Left forelimb (tissue), 1 donor: Measurements from ENCODE around the gene PGLYRP3.

Experiments used
- DNase-seq: peaks from one replicate; pipeline ENCODE4 v3.0.0-alpha.2; 2018; ENCODE audit warnings: low spot score

PGLYRP3 gene

GRCh38 chr1:153312570-153313186 lies at the start of gene PGLYRP3:
TSS of gene PGLYRP3 (minus strand) at chr1:153312952. CDS start at chr1:153310665, 2,287 bp downstream.
- DNase-seq, result no peak

DNA sequence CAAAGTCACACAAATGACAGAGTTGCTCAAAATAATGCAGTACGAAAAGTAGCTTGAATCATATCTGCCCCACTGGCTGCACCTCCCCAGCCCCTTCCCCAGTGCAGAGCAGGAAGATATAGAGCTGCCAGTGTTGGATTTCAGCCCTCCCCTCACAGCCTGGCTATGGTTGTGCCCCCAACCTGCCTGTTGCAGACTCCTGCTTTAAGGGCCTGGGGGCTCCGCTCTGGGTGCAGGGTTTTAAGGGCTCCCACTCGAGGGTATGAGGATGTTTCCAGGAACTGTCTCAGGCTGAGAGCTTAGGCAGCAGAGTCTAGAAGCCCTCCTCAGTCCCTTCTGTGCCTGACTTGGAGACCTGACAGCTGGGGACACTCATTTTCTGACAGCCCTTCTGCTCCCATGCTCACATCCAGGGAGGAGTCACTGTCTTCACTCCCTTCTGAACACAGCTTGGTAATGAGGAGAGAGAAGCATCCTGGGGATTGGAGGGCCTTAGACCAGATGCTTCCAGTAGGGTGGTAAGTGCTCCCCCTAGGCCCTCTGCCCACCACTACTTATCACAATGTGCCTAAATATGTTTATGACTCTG lies 49.5 kb upstream of the PGLYRP3 start:
- no peak for DNase-seq

- peak; percentile 14 for DNase-seq
Observed at GRCh38 chr1:153361480-153362109, 48.8 kb upstream of the PGLYRP3 start.

GRCh38 chr1:153360592-153361479 lies 48.1 kb upstream of the PGLYRP3 start:
- no peak for DNase-seq

- no peak for DNase-seq
Observed at GRCh38 chr1:153360190-153360589, 47.4 kb upstream of the PGLYRP3 start.

DNA sequence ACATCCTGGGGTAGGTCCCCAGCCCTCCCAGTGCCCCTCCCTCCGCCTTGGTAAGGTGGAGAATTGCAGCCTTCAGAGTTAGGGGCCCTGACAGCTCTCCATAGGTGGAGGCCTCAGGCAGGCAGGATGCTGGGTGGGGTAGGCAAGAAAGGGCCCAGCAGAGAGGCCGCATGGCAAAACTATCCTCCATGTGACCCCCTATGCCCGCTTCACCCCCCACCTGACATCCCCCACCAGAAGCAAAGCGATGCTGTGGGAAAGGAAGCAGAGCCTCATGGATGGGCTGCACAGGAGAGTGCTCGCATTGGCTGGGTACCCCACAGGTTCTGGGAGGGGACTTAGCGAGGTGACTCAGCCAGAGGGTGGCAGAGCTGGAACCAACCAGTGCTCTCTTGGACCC lies 46.5 kb upstream of the PGLYRP3 start:
- DNase-seq, result no peak

GRCh38 chr1:153358691-153358975 lies 45.9 kb upstream of the PGLYRP3 start:
- DNase-seq, result no peak

- no peak for DNase-seq
Observed at GRCh38 chr1:153357853-153358690, 45.3 kb upstream of the PGLYRP3 start, which contains the start of gene S100A9. TSS of gene S100A9 (plus strand) at chr1:153357854. CDS start at chr1:153358284, 430 bp downstream.

GRCh38 chr1:153357076-153357852 lies 44.5 kb upstream of the PGLYRP3 start:
- no peak for DNase-seq

- no peak for DNase-seq
Observed at GRCh38 chr1:153356392-153357075, 43.8 kb upstream of the PGLYRP3 start.

DNA sequence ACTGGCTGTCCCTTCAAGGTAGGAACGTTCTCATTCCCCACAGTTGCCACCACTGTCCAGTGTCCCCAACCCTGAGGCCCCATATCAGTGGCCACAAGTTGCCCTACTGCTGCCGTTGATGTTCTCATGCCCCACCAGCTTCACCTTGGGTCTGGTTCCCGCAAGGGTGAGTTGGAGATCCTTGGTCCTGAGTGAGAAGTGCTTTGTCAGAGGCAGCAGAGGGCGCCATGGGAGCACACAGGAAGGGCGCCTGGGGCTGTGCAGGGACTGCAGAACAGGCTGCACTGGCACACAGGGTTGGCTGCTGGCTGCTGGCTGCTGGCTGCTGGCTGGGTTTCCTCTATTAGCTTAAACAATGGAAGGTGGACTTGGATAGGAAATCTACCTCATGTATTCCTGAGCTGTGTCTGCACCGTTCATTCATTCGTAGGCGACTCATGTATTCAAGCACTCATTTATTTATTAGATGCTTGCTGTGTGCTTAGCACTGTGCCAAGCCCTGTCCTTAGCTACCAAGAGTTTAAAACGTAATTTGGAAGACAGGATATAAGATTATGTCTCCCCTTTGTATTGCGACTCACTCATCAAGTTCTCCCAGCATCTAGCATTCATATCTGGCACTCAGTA lies 42.8 kb upstream of the PGLYRP3 start:
- DNase-seq, result no peak

DNA sequence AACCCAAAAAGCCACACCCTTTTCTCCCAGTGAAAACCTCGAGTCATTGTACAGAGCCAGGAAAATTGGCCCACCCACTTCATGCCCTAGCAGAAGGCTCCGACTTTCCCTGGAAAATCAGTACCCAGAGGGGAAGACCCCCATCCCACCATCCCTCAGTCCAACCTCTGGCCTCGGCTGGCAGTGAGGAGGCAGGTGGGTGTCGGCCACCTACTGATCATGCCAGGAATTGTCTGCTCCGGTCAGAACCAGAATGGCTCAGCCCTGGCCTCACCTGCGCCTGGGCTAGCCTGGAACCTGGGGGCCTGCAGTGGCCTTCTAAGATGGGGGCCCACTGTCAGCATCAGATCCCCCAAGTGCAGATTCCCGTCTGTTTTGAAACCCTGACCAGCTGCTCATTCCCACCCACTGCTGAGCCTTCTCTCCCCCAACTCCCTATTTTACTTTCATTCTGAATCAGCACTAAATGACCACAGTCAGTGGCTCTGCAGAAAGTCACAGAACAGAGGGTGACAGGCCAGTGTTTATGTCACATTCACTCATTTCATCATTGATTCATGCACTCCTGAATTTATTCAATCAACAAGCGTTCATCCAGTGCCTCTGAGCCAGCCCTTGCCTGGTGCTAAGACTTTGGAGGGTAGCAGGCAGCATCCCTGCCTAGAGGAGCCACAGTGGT lies 41.9 kb upstream of the PGLYRP3 start:
- DNase-seq, result no peak

DNA sequence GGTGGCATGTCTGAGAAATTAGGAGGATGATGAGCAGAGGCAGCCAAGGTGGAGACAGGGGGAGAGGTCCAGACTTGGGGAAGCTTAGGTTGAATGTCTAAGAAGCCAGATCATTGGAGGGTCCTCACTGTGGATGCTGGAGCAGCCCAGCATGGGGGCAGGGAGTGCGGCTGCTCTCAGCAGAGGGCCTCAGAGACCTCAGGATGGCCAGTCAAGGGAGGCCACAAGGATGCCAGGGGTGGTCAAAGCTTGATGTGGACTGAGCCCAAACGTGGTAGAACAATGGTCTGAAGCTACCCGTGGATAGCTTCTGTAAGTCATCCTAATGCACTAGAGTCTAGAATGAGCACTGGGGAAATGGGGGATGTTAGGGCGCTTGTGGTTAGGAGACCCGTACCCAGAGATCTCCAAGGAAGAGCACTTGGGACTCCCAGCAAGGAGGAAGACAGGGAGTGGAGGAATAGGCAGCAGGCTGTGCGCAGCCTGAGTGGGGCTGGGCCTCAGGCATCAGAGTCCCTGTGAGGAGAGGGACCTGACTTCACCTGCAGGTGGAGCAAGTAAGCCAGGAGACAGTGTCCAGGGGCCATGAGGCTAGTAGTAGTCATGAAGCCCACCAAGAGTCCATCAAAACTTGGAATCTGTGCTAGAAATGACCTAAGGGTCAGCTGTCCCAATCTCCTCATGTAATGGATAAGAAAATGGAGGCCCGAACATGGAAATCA lies 40.6 kb upstream of the PGLYRP3 start:
- no peak for DNase-seq

GRCh38 chr1:153352523-153352922 lies 39.8 kb upstream of the PGLYRP3 start:
- no peak for DNase-seq

DNA sequence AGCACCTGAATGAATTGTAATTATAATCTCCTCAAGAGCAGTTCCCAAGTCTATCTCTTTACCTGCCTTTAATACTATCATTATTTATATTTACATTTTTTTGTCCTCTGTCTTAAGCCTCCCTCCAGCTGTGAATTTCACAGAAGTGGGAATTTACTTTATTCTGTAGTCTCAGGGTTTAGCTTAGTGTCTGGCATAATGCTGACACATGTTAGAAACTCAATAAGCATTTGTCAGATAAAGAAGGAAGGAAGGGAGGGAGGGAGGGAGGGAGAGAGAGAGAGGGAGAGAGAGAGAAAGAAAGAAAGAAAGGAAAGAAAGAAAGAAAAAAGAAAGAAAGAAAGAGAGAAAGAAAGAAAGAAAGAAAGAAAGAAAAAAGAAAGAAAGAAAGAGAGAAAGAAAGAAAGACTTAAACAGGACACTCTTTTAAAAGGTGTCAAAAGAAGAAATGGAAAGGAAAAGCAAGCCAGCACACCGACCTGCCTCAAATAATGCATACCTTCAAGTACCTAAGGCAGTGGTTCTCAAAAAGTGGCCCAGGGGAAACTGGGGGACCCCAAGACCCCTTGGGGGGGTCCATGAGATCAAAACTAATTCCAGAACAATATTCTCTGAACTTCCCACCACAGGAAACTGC lies 37.7 kb upstream of the PGLYRP3 start:
- DNase-seq, result no peak

DNA sequence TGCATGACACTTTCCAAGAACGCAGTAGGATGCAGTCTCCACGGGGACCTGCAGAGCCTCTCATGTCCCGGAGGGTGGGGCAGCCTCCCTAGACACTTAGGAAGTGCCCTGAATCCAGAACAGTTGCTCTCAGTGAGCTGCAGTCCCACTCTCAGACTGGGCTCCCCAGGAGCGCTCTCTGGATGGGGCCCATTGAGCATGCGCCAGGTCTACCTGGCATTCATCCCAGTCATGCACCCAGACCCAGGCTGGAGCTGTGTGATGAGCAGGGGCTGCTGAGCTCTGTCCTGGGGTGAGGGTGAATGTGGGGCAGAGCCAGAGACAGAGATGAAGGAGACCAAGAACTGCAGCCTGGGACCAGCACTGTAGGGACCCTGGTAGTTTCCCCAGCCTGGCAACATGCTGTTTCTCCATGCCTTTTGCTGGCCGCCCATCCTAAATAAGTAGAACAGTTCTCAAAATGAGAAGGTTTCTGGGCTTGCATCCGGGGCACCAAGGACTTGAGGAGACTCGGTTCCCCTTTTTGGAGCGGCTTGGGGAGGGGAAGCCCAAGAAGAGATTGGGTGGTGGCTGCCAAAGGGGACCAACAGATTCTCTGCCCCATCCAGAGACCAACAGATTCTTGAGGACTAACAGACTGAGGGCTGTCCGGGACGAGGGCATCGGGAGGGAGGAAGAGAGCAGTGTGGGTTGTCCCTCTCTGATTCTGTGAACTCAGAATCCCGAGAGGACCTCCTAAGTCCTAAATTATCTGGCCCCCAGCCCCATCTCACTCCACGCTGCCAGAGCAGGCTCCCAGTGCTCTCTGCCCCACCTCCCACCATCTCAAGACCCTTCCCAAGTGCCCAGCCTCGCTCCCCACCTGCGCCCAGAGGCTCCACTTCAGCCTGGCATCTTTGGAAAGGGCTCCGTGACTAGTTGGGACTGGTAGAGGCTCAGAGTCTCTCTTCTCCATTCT lies 36.9 kb upstream of the PGLYRP3 start:
- no peak for DNase-seq
